VCaP (cell line): ENCODE results near the gene HTR6.

Source experiments
- H3K27ac ChIP-seq: fragments of 450-650 bp; 2 replicates; pipeline ENCODE4 v1.5.1; 2017
- CTCF ChIP-seq: fragments of 450-650 bp; conservative IDR thresholded peaks from 2 replicates; pipeline ENCODE4 v1.5.1; 2017; ENCODE audit warnings: mild to moderate bottlenecking, moderate library complexity

Gene HTR6

GRCh38 chr1:19725606-19726005 lies 60.9 kb downstream of the HTR6 start:
- no peak overlapping the region for H3K27ac ChIP-seq
- no peak for TF ChIP-seq CTCF

- no peak overlapping the region for H3K27ac ChIP-seq
- TF ChIP-seq CTCF = no peak
These were observed 63.9 kb downstream of the HTR6 start for GRCh38 chr1:19728413-19729145.

- H3K27ac ChIP-seq = no peak overlapping the region
- TF ChIP-seq CTCF = no peak
These were observed 65.6 kb downstream of the HTR6 start for GRCh38 chr1:19730232-19730631.
